HFFc6 (cell line): ENCODE results near the gene TPGS2. TPM values are rescaled to one million over a fixed set of nuclear protein-coding genes. Genes with fewer than 3 reads are reported as not detected.
"Not testable (repeated sequence)": the region's sequence is repeated elsewhere in the genome, so short reads cannot be mapped to it uniquely, and the experiment has no call there.

Experiments used
- DNase-seq: peaks from one replicate; pipeline ENCODE4 v3.0.0-alpha.2; 2018
- H3K27ac Mint-ChIP-seq: 2 replicates; pipeline ENCODE4 v1.8.0; 2020; ENCODE audit warnings: mild to moderate bottlenecking, mixed read lengths
- H3K27me3 Mint-ChIP-seq: 2 replicates; pipeline ENCODE4 v1.8.0; 2021; ENCODE audit warnings: mild to moderate bottlenecking, moderate library complexity, mixed read lengths; ENCODE audit not compliant: insufficient read depth
- H3K36me3 Mint-ChIP-seq: 2 replicates; pipeline ENCODE4 v1.8.0; 2021; ENCODE audit warnings: low read depth, mixed read lengths
- H3K4me1 Mint-ChIP-seq: 2 replicates; pipeline ENCODE4 v1.8.0; 2020; ENCODE audit warnings: low read depth, mixed read lengths
- H3K4me3 Mint-ChIP-seq: 2 replicates; pipeline ENCODE4 v1.8.0; 2020; ENCODE audit warnings: mild to moderate bottlenecking, moderate library complexity, mixed read lengths
- H3K9me3 Mint-ChIP-seq: 2 replicates; pipeline ENCODE4 v1.8.0; 2020; ENCODE audit warnings: mild to moderate bottlenecking, mixed read lengths
- total RNA-seq, 6 experiments: library from RNA; stranded (reverse); fragmentation: NEBNext Ultra II Directional; extraction: Animal tissue kit (Norgen Biotek cat#: 25700); gene quantifications; 2 replicates in 1 of 6; 3 replicates in 5 of 6; pipeline ENCODE4 v1.2.3, GENCODE V29; 2021
- TF ChIP-seq, protein P1 (sequence below): fragments of 200-600 bp; sonication (generic); IDR thresholded peaks from 2 replicates; pipeline ENCODE4 v1.5.0; 2021; ENCODE audit warnings: antibody characterized with exemption, mild to moderate bottlenecking

The TPGS2 gene
- total RNA-seq, 6 experiments from 2014 or later = 132 to 194 (median 155) TPM

DNA sequence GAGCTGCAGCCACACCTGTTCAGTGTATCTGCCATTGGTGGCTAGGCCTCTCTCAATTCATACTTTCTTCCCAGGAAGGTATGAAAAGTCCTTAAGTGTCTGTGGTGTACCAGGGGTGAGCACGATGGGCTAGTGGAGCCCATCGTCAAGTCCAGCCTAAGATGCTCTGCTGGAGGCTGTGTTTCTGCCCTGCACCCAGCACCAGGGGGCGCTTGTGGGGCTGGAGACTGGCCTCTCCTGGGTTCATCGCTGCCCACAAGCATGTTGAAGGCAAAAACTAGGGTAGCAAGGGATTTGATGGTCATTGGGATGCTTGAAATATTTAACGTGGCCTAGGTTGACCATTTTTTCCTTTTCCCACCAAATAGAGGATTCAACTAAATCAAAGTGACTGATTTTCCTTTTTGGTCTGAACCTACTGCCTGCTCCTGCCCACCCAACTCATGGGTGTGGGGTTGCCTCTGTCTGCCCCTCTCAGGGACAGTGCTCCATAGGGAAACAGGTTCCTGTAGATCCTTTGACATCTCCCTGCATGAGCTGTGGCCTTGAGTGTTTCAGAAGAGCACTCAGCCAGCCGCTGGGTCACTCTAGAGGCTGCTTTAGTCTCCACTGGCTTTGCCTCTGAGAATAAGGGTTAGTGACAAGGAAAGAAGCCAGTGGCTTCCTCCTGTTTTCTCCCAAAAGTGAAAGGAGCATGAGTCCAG, 59.0 kb downstream of the TPGS2 start:
- Mint-ChIP-seq H3K27me3 (no peaks in the 10 kb centered on the region), H3K36me3 (peaks cover 34% of the 10 kb centered on the region; the same call in 1 of the 2 replicates), H3K27ac (peak overlapping the region; percentile 76), H3K9me3 (no peaks in the 10 kb centered on the region), H3K4me3 (no peak overlapping the region), H3K4me1 (peaks cover 66% of the 10 kb centered on the region)
- DNase-seq = no peak
- TF ChIP-seq, protein P1, sequence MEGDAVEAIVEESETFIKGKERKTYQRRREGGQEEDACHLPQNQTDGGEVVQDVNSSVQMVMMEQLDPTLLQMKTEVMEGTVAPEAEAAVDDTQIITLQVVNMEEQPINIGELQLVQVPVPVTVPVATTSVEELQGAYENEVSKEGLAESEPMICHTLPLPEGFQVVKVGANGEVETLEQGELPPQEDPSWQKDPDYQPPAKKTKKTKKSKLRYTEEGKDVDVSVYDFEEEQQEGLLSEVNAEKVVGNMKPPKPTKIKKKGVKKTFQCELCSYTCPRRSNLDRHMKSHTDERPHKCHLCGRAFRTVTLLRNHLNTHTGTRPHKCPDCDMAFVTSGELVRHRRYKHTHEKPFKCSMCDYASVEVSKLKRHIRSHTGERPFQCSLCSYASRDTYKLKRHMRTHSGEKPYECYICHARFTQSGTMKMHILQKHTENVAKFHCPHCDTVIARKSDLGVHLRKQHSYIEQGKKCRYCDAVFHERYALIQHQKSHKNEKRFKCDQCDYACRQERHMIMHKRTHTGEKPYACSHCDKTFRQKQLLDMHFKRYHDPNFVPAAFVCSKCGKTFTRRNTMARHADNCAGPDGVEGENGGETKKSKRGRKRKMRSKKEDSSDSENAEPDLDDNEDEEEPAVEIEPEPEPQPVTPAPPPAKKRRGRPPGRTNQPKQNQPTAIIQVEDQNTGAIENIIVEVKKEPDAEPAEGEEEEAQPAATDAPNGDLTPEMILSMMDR = peak; percentile 71

DNA sequence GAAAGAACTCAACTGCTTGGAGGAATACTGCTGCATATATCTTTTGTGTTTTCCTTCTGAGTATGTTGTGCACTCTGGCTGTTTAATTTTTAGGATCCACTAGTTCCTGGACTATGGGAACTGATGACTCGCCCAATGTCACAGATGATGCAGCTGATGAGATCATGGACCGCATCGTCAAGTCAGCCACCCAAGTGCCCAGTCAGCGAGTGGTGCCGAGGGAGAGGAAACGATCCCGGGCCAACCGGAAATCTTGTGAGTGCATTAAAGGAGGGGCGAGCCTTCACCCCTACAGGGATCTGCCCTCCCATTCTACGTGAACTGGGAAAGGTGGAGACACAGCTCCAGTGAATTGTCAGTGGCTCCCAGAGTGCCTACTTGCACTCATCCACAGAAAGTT, 59.6 kb downstream of the TPGS2 start:
- peaks cover 34% of the 10 kb centered on the region; the same call in 1 of the 2 replicates for H3K36me3 Mint-ChIP-seq
- TF ChIP-seq, protein P1 = no peak
- H3K4me1 Mint-ChIP-seq = peaks cover 66% of the 10 kb centered on the region
- H3K4me3 Mint-ChIP-seq = peak overlapping the region; percentile 31
- H3K27me3 Mint-ChIP-seq = no peaks in the 10 kb centered on the region
- no peaks in the 10 kb centered on the region for H3K9me3 Mint-ChIP-seq
- DNase-seq = peak; percentile 78
- H3K27ac Mint-ChIP-seq = peak overlapping the region; percentile 76

DNA sequence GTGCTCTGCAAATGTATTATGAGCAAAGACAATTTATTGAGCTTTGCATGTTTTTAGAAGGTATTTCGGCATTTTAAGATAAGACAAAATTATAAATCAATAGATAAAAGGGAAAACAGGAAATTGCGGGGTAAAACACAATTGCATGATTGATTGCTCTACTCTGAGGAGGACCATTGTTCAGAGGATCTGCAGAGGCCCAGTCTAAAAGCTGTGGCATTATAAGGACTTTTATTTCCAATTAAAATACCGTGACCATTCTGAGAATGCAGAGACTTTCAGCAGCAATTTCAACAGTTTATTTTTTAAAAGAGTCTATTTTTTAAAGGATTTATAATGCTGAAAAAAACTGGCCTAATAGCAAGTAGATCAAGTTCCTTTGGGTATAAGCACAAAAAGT, 62.0 kb downstream of the TPGS2 start:
- Mint-ChIP-seq H3K27ac (no peak overlapping the region), H3K9me3 (no peaks in the 10 kb centered on the region), H3K4me3 (no peak overlapping the region), H3K27me3 (no peaks in the 10 kb centered on the region), H3K36me3 (peaks cover 30% of the 10 kb centered on the region; the same call in 1 of the 2 replicates), H3K4me1 (peaks cover 51% of the 10 kb centered on the region)
- DNase-seq = no peak
- TF ChIP-seq, protein P1 = no peak

DNA sequence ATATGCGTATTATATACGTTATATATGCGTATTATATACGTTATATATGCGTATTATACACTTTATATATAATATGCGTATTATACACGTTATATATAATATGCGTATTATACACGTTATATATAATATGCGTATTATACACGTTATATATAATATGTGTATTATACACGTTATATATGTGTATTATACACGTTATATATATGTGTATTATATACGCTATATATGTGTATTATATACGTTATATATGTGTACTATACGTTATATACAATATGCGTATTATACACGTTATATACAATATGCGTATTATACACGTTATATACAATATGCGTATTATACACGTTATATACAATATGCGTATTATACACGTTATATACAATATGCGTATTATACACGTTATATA, 65.8 kb downstream of the TPGS2 start:
- not testable (repeated sequence) for H3K4me3 Mint-ChIP-seq, DNase-seq, H3K27ac Mint-ChIP-seq, H3K27me3 Mint-ChIP-seq, H3K9me3 Mint-ChIP-seq
- peaks cover 19% of the 10 kb centered on the region for H3K36me3 Mint-ChIP-seq
- peaks cover 38% of the 10 kb centered on the region for H3K4me1 Mint-ChIP-seq

- Mint-ChIP-seq H3K27me3 (no peaks in the 10 kb centered on the region), H3K27ac (peak overlapping the region; percentile 39; the same call in 1 of the 2 replicates), H3K9me3 (no peaks in the 10 kb centered on the region), H3K4me1 (peaks cover 41% of the 10 kb centered on the region), H3K36me3 (peaks cover 19% of the 10 kb centered on the region), H3K4me3 (no peak overlapping the region)
- no peak for DNase-seq
- TF ChIP-seq, protein P1 = no peak
These were observed 66.7 kb downstream of the TPGS2 start for GRCh38 chr18:36762074-36762473.

DNA sequence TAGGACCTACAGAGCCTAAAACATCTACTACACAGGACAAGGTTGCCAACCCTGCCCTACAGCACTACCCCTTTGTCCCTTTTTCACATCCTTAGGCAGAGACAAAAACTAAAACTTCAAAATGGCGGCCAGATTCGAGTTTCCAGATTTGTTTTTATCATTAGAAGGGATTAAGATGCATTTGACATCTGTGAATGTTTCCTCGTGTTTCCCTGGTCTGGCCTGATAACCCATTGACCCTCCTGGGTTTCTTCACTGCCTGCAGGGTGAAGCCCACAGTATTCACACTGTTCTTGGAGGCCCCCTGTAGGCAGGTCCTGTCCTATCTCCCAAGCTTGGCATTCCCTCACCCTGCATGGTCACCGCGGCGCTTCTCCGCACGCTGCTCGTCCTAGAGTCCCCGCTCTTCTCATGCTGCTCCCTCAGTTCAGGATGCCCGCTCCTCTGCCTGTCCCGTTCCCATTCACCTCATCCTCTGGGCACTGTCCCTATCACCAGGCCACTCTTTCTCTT, 67.6 kb downstream of the TPGS2 start:
- Mint-ChIP-seq H3K4me3 (no peak overlapping the region), H3K27ac (peak overlapping the region; percentile 39; the same call in 1 of the 2 replicates), H3K9me3 (no peaks in the 10 kb centered on the region), H3K36me3 (peaks cover 19% of the 10 kb centered on the region), H3K4me1 (peaks cover 49% of the 10 kb centered on the region), H3K27me3 (no peaks in the 10 kb centered on the region)
- TF ChIP-seq, protein P1 = peak; percentile 39
- no peak for DNase-seq
